Upper lobe of right lung (tissue), 1 donor: Measurements from ENCODE around the gene USP6. TPM values are rescaled to one million over a fixed set of nuclear protein-coding genes. Genes with fewer than 3 reads are reported as not detected.
"Not testable (repeated sequence)": the region's sequence is repeated elsewhere in the genome, so short reads cannot be mapped to it uniquely, and the experiment has no call there.

Experiments used
- ATAC-seq: fragments of 200-7000 bp; cut with Tn5 transposase; one replicate; pipeline ENCODE4 v1.9.1; 2020; ENCODE audit warnings: mild to moderate bottlenecking, moderate library complexity
- DNase-seq: peaks from one replicate; pipeline ENCODE4 v3.0.0-alpha.2; 2020
- H3K27ac ChIP-seq: fragments of 200-600 bp; one replicate; pipeline ENCODE4 v1.8.0; 2022
- H3K27me3 ChIP-seq: fragments of 200-600 bp; one replicate; pipeline ENCODE4 v1.8.0; 2022; ENCODE audit warnings: mild to moderate bottlenecking
- H3K36me3 ChIP-seq: fragments of 200-600 bp; one replicate; pipeline ENCODE4 v1.8.0; 2022
- H3K4me1 ChIP-seq: fragments of 200-600 bp; one replicate; pipeline ENCODE4 v1.8.0; 2022
- H3K4me3 ChIP-seq: fragments of 200-600 bp; one replicate; pipeline ENCODE4 v1.8.0; 2022; ENCODE audit warnings: mild to moderate bottlenecking
- H3K9me3 ChIP-seq: fragments of 200-600 bp; one replicate; pipeline ENCODE4 v1.8.0; 2022
- intact Hi-C: fragments of 100-400 bp; cut with DNase I; formaldehyde crosslinking; loops from one replicate; pipeline ENCODE4 v1.11.0; 2022
- total RNA-seq: library from RNA; stranded (reverse); fragmentation: NEBNext Ultra II Directional; extraction: Animal tissue kit (Norgen Biotek cat#: 25700); gene quantifications from one replicate; pipeline ENCODE4 v1.2.1, GENCODE V29; 2021
- TF ChIP-seq, protein P1 (sequence below): fragments of 200-600 bp; IDR thresholded peaks from one replicate; pipeline ENCODE4 v1.8.0; 2022; ENCODE audit warnings: antibody characterized with exemption
- donor health status: DM: no; HTN: yes; CAD: no; lungs with severe emphysema.

Gene USP6
- total RNA-seq, 1 donor from 2014 or later, result 0.14 TPM

DNA sequence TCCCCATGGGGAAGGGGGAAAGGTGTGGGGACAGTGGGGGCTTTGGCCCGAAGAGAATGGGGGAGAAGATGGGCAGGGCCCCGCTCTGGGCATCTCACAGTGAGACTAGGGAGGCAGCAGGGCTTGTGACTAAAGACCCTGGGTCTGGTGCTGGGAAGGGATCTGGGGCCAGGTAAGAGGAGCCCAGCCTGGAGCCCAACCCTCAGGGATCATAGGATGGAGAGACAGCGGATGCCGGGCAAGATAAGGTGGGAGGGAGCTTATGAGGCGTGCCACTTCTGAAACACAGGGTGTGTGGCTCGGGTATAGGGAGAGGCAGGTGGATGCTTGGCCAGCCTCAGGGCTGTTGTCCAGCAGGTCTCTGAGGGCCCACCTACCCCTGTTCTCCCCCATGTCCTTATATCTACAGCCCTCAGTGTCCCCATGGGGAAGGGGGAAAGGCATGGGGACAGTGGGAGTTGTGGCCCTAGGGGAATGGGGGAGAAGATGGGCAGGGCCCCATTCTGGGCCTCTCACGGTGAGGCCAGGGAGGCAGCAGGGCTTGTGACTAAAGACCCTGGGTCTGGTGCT lies 15.4 kb downstream of the USP6 start:
- Histone ChIP-seq H3K4me1 (no peaks in the 10 kb centered on the region), H3K36me3 (no peaks in the 10 kb centered on the region), H3K4me3 (no peak overlapping the region), H3K9me3 (no peaks in the 10 kb centered on the region), H3K27ac (no peak overlapping the region), H3K27me3 (no peaks in the 10 kb centered on the region)
- no peak for DNase-seq
- ATAC-seq, result no peak
- TF ChIP-seq, protein P1, sequence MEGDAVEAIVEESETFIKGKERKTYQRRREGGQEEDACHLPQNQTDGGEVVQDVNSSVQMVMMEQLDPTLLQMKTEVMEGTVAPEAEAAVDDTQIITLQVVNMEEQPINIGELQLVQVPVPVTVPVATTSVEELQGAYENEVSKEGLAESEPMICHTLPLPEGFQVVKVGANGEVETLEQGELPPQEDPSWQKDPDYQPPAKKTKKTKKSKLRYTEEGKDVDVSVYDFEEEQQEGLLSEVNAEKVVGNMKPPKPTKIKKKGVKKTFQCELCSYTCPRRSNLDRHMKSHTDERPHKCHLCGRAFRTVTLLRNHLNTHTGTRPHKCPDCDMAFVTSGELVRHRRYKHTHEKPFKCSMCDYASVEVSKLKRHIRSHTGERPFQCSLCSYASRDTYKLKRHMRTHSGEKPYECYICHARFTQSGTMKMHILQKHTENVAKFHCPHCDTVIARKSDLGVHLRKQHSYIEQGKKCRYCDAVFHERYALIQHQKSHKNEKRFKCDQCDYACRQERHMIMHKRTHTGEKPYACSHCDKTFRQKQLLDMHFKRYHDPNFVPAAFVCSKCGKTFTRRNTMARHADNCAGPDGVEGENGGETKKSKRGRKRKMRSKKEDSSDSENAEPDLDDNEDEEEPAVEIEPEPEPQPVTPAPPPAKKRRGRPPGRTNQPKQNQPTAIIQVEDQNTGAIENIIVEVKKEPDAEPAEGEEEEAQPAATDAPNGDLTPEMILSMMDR, result no peak
- intact Hi-C loops, result no loop called here

DNA sequence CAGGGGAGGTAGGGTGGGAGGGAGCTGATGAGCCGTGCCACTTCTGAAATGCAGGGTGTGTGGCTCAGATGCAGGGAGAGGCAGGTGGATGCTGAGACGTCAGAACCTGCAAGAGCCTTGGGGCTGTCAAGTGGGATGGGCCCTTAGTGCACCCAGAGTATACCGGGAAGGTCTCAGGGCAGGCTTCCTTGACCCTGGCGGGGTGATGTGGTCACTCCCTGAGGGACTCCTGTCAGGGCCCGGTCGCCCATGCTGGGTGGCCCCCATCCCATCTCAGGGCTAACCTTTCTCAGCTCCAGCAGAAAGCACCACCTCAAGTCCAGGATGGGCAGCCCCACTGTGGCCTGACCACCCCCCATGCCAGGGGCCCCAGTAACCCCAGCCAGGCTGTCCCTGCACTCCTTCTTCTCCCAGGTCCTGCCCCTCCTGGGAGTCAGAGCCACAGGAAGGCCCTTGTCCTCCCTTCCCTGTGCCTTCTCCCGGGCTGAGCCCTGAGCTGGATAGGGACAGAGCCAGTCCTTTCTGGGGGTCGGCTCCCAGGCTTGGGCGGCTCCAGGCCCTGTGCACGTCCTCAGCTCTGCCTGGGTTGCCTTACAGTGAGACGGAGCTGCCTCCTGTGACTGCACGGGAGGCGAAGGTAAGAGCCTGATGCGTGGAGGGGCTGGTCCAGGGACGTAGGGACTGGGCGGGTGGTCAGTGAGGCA lies 16.1 kb downstream of the USP6 start:
- H3K4me1 ChIP-seq, ATAC-seq, H3K27me3 ChIP-seq, H3K36me3 ChIP-seq, H3K9me3 ChIP-seq, H3K4me3 ChIP-seq, H3K27ac ChIP-seq, DNase-seq, intact Hi-C loops: not testable (repeated sequence)

DNA sequence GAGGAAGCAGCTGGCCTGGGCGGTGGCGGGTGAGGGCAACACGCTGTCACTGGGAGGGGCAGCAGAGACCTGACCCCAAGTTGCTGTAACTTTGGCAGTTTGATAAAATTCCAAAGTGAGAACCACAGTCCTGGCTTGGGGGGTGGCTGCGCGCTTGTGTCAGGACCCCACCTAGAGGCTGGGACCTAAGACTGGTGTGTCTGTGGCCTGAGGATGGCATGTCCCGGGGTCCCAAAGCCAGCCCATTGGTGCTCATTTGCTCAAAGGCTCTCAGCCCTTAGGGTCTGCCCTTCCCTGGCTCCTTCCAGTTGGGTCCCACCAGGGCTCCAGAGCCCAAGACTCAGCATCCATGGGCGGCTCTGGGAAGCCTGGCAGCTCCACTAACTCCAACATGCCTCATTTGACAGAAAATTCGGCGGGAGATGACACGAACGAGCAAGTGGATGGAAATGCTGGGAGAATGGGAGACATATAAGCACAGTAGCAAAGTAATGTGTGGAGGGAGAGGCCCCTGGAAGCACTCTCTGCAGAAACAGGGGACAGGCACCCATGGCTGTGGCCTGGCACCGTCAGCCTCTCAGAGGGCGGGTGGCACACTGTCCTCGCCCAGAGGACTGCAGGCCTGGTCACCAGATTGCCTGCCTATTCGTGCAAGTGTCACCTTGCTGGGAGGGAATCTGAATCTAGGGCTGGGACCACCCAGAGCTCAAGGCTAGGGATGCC lies 16.8 kb downstream of the USP6 start:
- H3K4me3 ChIP-seq, H3K9me3 ChIP-seq, H3K27ac ChIP-seq, intact Hi-C loops, ATAC-seq, H3K36me3 ChIP-seq, DNase-seq, H3K27me3 ChIP-seq, H3K4me1 ChIP-seq: not testable (repeated sequence)

DNA sequence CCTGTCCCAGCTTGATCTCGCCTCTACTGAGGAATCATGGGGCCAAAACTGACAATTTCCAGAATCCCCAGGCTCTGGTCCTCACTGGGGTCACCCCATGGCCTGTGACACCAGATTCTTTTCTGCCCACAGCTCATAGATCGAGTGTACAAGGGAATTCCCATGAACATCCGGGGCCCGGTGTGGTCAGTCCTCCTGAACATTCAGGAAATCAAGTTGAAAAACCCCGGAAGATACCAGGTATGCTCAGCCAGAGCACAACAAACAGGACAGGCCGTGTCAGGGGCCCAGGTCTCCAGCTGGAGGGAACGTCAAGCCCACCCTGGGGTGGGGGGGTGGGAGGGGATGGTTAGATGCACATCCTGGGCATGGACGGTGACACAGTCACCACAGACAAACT lies 17.5 kb downstream of the USP6 start:
- no peaks in the 10 kb centered on the region for H3K27me3 ChIP-seq
- H3K9me3 ChIP-seq, result no peaks in the 10 kb centered on the region
- no peak for ATAC-seq
- DNase-seq, result no peak
- no peak overlapping the region for H3K4me3 ChIP-seq
- no peak overlapping the region for H3K27ac ChIP-seq
- TF ChIP-seq, protein P1, result no peak
- H3K36me3 ChIP-seq, result no peaks in the 10 kb centered on the region
- no peaks in the 10 kb centered on the region for H3K4me1 ChIP-seq
- intact Hi-C loops, result no loop called here

DNA sequence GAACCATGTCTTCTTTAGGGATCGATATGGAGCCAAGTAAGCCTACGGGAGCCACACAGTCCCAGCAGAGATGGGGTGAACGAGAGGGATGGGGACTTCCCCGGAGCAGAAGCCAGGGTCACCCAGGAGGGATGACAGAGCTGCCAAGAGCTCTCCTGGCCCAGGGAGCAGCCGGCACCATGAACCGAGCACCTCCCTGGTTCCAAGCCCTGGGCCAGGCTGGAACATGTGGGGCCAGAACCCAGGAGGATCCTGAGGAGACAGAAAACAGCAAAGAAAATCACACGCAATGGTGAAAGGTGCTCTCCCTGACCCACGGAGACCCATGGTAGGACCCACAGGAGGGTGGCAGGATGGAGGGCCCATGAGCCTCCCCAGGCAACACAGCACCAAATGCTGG lies 18.1 kb downstream of the USP6 start:
- intact Hi-C loops, H3K36me3 ChIP-seq, H3K9me3 ChIP-seq, ATAC-seq, H3K4me1 ChIP-seq, H3K27me3 ChIP-seq, H3K27ac ChIP-seq, H3K4me3 ChIP-seq, DNase-seq: not testable (repeated sequence)

DNA sequence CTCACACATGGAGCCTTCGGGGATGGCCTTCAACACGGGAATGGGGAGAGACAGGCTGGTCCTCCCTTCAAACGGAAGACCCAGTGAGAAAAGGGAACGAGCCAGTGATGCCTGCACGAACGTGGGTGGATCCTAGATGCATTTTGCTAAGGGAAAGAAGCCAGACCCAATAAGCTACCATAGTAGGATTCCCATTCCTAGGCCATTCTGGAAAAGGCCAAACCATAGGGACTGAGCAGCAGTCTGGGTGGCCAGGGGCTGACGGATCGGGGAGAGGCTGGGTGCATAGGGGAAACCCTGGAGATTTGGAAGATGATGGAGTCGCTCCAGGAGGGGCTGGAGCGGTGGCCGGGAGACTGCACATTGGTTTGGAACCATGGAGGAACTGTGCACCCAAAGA lies 18.7 kb downstream of the USP6 start:
- H3K36me3 ChIP-seq, H3K27ac ChIP-seq, intact Hi-C loops, H3K27me3 ChIP-seq, H3K4me1 ChIP-seq, H3K4me3 ChIP-seq, DNase-seq, H3K9me3 ChIP-seq, ATAC-seq: not testable (repeated sequence)

DNA sequence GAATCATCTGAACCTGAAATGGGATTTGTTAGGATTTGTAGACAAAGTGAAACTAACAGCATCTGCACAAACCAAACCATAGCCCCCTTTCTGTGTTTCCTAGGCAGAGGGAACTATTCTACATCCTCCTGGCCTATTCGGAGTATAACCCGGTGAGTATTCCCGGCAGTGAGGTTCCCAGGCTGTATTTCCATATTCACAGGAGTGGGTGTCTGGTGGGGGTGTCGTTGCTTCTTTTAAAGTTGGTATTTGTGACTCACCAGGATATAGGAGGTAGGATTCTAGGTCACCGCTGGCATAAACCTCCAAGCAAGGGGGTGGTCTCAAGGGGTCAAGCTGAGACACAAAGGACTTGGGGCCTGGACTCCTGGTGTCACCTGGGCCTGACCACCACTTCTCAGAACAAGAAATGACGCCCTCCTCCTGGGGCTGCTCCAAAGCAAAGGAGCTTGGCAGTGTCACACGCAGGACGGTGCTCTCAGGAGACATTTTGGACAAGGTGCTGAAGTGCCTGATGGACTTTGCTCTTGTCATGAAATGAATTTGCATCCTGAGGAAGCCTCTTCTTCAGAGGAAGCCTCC lies 19.4 kb downstream of the USP6 start:
- not testable (repeated sequence) for ATAC-seq, DNase-seq

More for the DNA sequence above, 19.4 kb downstream of the USP6 start:
- H3K27ac ChIP-seq, H3K36me3 ChIP-seq, H3K4me3 ChIP-seq, intact Hi-C loops, H3K9me3 ChIP-seq, H3K4me1 ChIP-seq, H3K27me3 ChIP-seq: not testable (repeated sequence)
